ENCODE measurements around the gene PNMT. TPM values are rescaled to one million over a fixed set of nuclear protein-coding genes. Genes with fewer than 3 reads are reported as not detected.

The PNMT gene
- total RNA-seq, 3 donors from 2014 or later (not counting 1 experiment from before 2014, with no cell fraction given): 1.2 to 2.5 (median 2.2) TPM

DNA sequence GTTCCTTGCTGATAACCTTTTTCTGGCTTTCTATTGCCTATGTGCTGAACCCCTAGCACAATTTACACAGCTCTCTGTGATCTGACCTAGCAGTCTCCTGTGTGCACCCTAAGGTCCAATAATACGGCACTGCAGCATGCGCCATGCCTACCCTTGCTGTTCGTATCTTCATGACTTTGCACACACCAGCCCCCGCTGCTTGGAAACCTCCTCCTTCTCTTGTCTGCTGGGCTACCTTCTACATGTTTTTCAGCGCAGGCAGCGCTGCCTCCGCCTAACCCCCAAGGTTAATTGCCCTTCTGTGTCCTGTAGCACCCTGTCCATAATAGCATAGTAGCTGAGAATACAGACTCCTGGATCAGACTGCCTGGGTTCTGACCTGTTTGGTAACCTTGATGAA, 29.9 kb upstream of the PNMT start:
- ATAC-seq (no peak), DNase-seq (no peak)
- Mint-ChIP-seq H3K36me3 (no peaks in the 10 kb centered on the region), H3K4me3 (peak overlapping the region; percentile 95), H3K27me3 (ENCODE audit: low read depth in 2 of 2) (no peaks in the 10 kb centered on the region), H3K27ac (peak overlapping the region; percentile 86 to 92), H3K4me1 (peaks cover 60 to 73% of the 10 kb centered on the region in 2 donors), H3K9me3 (no peaks in the 10 kb centered on the region)
- Histone ChIP-seq H3K9me3 (ENCODE audit: control insufficient read depth, insufficient read depth, low read length) (no peaks in the 10 kb centered on the region), H3K4me1 (ENCODE audit: control insufficient read depth, insufficient read depth, low read length) (peaks cover 72% of the 10 kb centered on the region), H3K27me3 (ENCODE audit: control insufficient read depth, insufficient read depth, low read length) (no peaks in the 10 kb centered on the region), H3K36me3 (ENCODE audit: control insufficient read depth, insufficient read depth, low read length) (no peaks in the 10 kb centered on the region), H3K27ac (ENCODE audit: low read length) (no peak overlapping the region), H3K4me3 (ENCODE audit: low read length) (no peak overlapping the region)
- 94% methylated on average over 7 of the region's 7 CpGs for WGBS (ENCODE audit: insufficient coverage)
- intact Hi-C loops (cut with micrococcal nuclease): loop anchor here (5.0 kb wide), 2 partner anchors 39 to 114 kb away; no protein-coding TSS in a partner anchor
- TF ChIP-seq, protein P1, sequence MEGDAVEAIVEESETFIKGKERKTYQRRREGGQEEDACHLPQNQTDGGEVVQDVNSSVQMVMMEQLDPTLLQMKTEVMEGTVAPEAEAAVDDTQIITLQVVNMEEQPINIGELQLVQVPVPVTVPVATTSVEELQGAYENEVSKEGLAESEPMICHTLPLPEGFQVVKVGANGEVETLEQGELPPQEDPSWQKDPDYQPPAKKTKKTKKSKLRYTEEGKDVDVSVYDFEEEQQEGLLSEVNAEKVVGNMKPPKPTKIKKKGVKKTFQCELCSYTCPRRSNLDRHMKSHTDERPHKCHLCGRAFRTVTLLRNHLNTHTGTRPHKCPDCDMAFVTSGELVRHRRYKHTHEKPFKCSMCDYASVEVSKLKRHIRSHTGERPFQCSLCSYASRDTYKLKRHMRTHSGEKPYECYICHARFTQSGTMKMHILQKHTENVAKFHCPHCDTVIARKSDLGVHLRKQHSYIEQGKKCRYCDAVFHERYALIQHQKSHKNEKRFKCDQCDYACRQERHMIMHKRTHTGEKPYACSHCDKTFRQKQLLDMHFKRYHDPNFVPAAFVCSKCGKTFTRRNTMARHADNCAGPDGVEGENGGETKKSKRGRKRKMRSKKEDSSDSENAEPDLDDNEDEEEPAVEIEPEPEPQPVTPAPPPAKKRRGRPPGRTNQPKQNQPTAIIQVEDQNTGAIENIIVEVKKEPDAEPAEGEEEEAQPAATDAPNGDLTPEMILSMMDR (IDR thresholded peaks at IDR 0.05): no peak

DNA sequence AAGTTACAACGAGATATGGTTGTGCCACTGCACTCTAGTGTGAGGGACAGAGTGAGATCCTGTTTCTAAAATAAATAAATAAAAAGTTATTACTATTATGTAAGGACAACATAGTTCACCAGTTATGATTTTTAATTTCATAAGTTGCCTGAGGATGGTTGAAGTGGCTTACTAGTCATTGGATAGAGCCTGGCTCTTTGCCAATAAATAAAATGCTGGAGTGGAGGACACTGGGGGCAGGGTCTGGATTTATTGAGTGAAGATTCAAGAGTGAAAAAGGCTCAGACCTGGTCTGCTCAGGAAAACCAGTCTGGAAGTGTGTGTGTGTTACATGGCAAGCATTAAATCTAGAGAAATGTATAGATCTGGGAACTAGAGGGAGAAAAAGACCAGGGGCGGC, 29.2 kb upstream of the PNMT start:
- intact Hi-C loops (cut with micrococcal nuclease): loop anchor here (5.0 kb wide), 2 partner anchors 38 to 113 kb away; no protein-coding TSS in a partner anchor

DNA sequence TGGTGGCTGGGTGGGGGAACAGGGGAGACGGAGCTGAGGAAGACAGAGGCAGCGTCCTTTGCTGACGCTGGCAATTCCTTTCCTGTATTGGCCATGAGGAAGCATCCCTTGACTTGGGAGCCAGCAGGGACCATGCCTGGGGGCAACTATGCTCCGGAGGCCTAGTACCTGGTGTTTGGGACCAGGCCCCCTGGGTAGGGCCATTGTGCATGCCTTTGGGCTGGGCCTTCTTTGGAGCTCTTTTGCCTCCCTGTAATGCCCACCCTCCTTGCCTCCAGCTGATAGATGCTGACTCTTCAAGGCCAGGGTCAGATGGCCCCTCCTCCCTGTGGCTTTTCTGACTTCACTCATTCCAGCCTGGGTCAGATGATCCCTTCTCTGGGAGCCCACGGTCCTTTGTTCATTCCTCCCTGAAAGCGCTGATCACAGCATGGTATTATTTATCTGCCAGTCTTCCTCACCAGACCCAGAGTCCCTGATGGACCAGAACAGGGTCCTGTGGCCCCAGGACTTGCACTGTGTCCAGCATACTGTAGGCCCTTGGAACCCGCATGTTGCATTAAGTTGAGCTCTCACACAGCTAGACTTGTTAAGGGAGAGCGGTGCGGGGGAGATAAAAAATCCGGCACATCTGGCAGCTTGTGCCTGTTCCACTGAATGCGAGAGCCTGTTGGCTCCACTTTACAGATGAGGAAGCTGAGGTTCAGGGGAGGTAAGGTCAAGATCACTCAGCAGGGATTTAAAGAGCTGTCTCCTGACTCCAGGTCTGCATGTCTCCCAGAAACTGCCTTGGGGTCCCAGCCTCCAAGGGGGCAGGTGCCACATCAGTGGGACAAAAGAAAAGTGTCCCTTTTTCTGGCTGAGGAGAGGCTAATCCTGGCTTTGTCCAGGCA, 28.4 kb upstream of the PNMT start:
- DNase-seq: no peak
- peak overlapping the region; percentile 74 to 86 for H3K27ac Mint-ChIP-seq
- 92% methylated on average over 11 of the region's 11 CpGs for WGBS (ENCODE audit: insufficient coverage)
- intact Hi-C loops (cut with micrococcal nuclease): loop anchor here (5.0 kb wide), 2 partner anchors 37 to 112 kb away; no protein-coding TSS in a partner anchor
- no peaks in the 10 kb centered on the region for H3K9me3 Mint-ChIP-seq
- Histone ChIP-seq H3K4me3 (ENCODE audit: low read length) (no peak overlapping the region), H3K27ac (ENCODE audit: low read length) (no peak overlapping the region), H3K4me1 (ENCODE audit: control insufficient read depth, insufficient read depth, low read length) (peaks cover 83% of the 10 kb centered on the region), H3K9me3 (ENCODE audit: control insufficient read depth, insufficient read depth, low read length) (no peaks in the 10 kb centered on the region), H3K27me3 (ENCODE audit: control insufficient read depth, insufficient read depth, low read length) (no peaks in the 10 kb centered on the region), H3K36me3 (ENCODE audit: control insufficient read depth, insufficient read depth, low read length) (no peaks in the 10 kb centered on the region)
- no peaks in the 10 kb centered on the region for H3K36me3 Mint-ChIP-seq
- no peak for ATAC-seq
- TF ChIP-seq, protein P1 (IDR thresholded peaks at IDR 0.05): no peak
- peak overlapping the region; percentile 55 for H3K4me3 Mint-ChIP-seq
- H3K27me3 Mint-ChIP-seq (ENCODE audit: low read depth in 2 of 2): no peaks in the 10 kb centered on the region
- H3K4me1 Mint-ChIP-seq: peaks cover 75 to 82% of the 10 kb centered on the region in 2 donors

More for the DNA sequence above, 29.2 kb upstream of the PNMT start:
- TF ChIP-seq, protein P1 (IDR thresholded peaks at IDR 0.05): no peak
- H3K36me3 ChIP-seq (ENCODE audit: control insufficient read depth, insufficient read depth, low read length): no peaks in the 10 kb centered on the region
- Mint-ChIP-seq H3K27ac (peak overlapping the region; percentile 74 to 86), H3K9me3 (no peaks in the 10 kb centered on the region), H3K36me3 (no peaks in the 10 kb centered on the region), H3K4me3 (peak overlapping the region; percentile 51), H3K27me3 (ENCODE audit: low read depth in 2 of 2) (no peaks in the 10 kb centered on the region), H3K4me1 (peaks cover 67 to 80% of the 10 kb centered on the region in 2 donors)
- no peak overlapping the region for H3K4me3 ChIP-seq (ENCODE audit: low read length)
- H3K27me3 ChIP-seq (ENCODE audit: control insufficient read depth, insufficient read depth, low read length): no peaks in the 10 kb centered on the region
- WGBS (ENCODE audit: insufficient coverage): 98% methylated on average over 2 of the region's 2 CpGs
- peaks cover 79% of the 10 kb centered on the region for H3K4me1 ChIP-seq (ENCODE audit: control insufficient read depth, insufficient read depth, low read length)
- H3K9me3 ChIP-seq (ENCODE audit: control insufficient read depth, insufficient read depth, low read length): no peaks in the 10 kb centered on the region
- no peak overlapping the region for H3K27ac ChIP-seq (ENCODE audit: low read length)
- no peak for ATAC-seq
- DNase-seq: no peak
